K562 (cell line): ENCODE data around the gene ADIPOR2. TPM values are rescaled to one million over a fixed set of nuclear protein-coding genes. Genes with fewer than 3 reads are reported as not detected.

ENCODE experiments used
- ATAC-seq: fragments of 200-7000 bp; cut with Tn5 transposase; 3 replicates; pipeline ENCODE4 v1.9.1; 2020; ENCODE audit warnings: moderate library complexity
- BruUV-seq: library from RNA; stranded (reverse); fragments of 400-500 nt; replicated peaks from 2 replicates; lab custom pipeline; 2021; lab: Mats Ljungman, UMichigan
- CTCF ChIA-PET: fragments of 300-600 bp; formaldehyde crosslinking; extraction: SDS; loops from one replicate; lab custom pipeline; 2021; ENCODE audit warnings: low intra/inter-chr PET ratio; lab: Yijun Ruan, JAX
- POLR2A ChIA-PET: fragments of 300-600, 350-650 bp; sonication (Branson Sonifier 250); formaldehyde crosslinking; extraction: SDS; loops from one replicate; lab custom pipeline; 2021; ENCODE audit warnings: antibody characterized with exemption, inconsistent platforms; lab: Yijun Ruan, JAX
- DNase-seq, 4 experiments: peaks; one replicate each; pipeline versions ENCODE4 v3.0.0 to v3.0.0-alpha.2; 2011 to 2018; ENCODE audit warnings: low spot score in 3 of 4, mixed read lengths in 3 of 4; ENCODE audit errors: extremely low read depth in 1 of 4
- FAIRE-seq: peaks from 2 replicates; lab custom pipeline; 2011; peaks lifted over from hg19 to GRCh38; lab: Jason Lieb, UNC
- H2AFZ ChIP-seq: 2 replicates; pipeline ENCODE4 v1.6.0; 2011; ENCODE audit warnings: low read depth, low read length, control low read depth, inconsistent platforms
- H3K27ac ChIP-seq: fragments of 200-600 bp; 3 replicates; pipeline ENCODE4 v1.8.0; 2011; ENCODE audit warnings: low read depth, mild to moderate bottlenecking, control low read depth, inconsistent platforms, low read length, moderate library complexity, mixed read lengths; ENCODE audit errors: extremely low read depth
- H3K27me3 ChIP-seq, 2 experiments: fragments of 300-600 bp in 1 of 2; 2 replicates in 1 of 2; 3 replicates in 1 of 2; pipeline versions ENCODE4 v1.6.0 to v1.8.0; 2011; ENCODE audit warnings: inconsistent platforms in 2 of 2, low read length in 2 of 2, mild to moderate bottlenecking in 1 of 2, mixed read lengths in 1 of 2, moderate library complexity in 1 of 2; ENCODE audit not compliant: control insufficient read depth in 2 of 2, insufficient read depth in 2 of 2
- H3K36me3 ChIP-seq: fragments of 300-600 bp; 3 replicates; pipeline ENCODE4 v1.8.0; 2011; ENCODE audit warnings: mild to moderate bottlenecking, low read length, inconsistent platforms; ENCODE audit not compliant: control insufficient read depth, insufficient read depth
- H3K4me1 ChIP-seq, 2 experiments: fragments of 200-600 bp in 1 of 2; replicated peaks in 1 of 2; 2 replicates in 1 of 2; 3 replicates in 1 of 2; pipeline versions ENCODE4 v1.5.1 to v1.8.0; 2011; ENCODE audit warnings: inconsistent platforms in 2 of 2, low read length in 2 of 2, mild to moderate bottlenecking in 1 of 2, mixed read lengths in 1 of 2, moderate library complexity in 1 of 2; ENCODE audit not compliant: control insufficient read depth in 2 of 2, insufficient read depth in 2 of 2
- H3K4me2 ChIP-seq: 2 replicates; pipeline ENCODE4 v1.6.1; 2011; ENCODE audit warnings: low read length, control low read depth, inconsistent platforms, mixed read lengths; ENCODE audit not compliant: insufficient read depth
- H3K4me3 ChIP-seq: fragments of 200-600 bp; sonication (generic), shearing (Covaris generic); 2 replicates; pipeline ENCODE4 v1.5.1; 2016; ENCODE audit warnings: control low read depth, inconsistent platforms
- H3K79me2 ChIP-seq: fragments of 200-600 bp; 3 replicates; pipeline ENCODE4 v1.8.0; 2011; ENCODE audit warnings: low read length, inconsistent platforms; ENCODE audit not compliant: control insufficient read depth, insufficient read depth
- H3K9ac ChIP-seq, 2 experiments: 2 replicates each; pipeline versions ENCODE4 v1.6.0 to v1.6.1; 2011; ENCODE audit warnings: low read depth in 2 of 2, low read length in 2 of 2, control low read depth in 1 of 2, inconsistent platforms in 1 of 2, mild to moderate bottlenecking in 1 of 2, mixed read lengths in 1 of 2; ENCODE audit not compliant: insufficient read depth in 1 of 2
- H3K9me1 ChIP-seq: one replicate; pipeline ENCODE4 v1.6.0; 2011; ENCODE audit warnings: inconsistent platforms, mild to moderate bottlenecking, low read length, moderate library complexity; ENCODE audit not compliant: control insufficient read depth, insufficient read depth
- H3K9me3 ChIP-seq: replicated peaks from 2 replicates; pipeline ENCODE4 v1.5.1; 2011; ENCODE audit warnings: low read depth, low read length, inconsistent platforms; ENCODE audit not compliant: control insufficient read depth, insufficient read depth
- H4K20me1 ChIP-seq: replicated peaks from 2 replicates; pipeline ENCODE4 v1.6.1; 2011; ENCODE audit warnings: low read length, inconsistent platforms, mixed read lengths; ENCODE audit not compliant: control insufficient read depth, insufficient read depth
- CBX3 ChIP-seq, 2 experiments: IDR thresholded peaks; 1 replicate in 1 of 2; 2 replicates in 1 of 2; pipeline ENCODE4 v1.6.1; 2012; ENCODE audit warnings: inconsistent platforms in 2 of 2, low read length in 2 of 2, borderline replicate concordance in 1 of 2, control low read depth in 1 of 2
- EHMT2 ChIP-seq: fragments of 450-650 bp; IDR thresholded peaks from 2 replicates; pipeline ENCODE4 v1.6.1; 2018; ENCODE audit warnings: antibody characterized with exemption
- IFI16 ChIP-seq: fragments of 250-450 bp; sonication (Bioruptor Pico); IDR thresholded peaks from 2 replicates; pipeline ENCODE4 v2.1.2; 2022; ENCODE audit warnings: mild to moderate bottlenecking, inconsistent platforms
- KAT8 ChIP-seq: fragments of 450-650 bp; IDR thresholded peaks from 2 replicates; pipeline ENCODE4 v1.6.1; 2016; ENCODE audit warnings: low read depth, mild to moderate bottlenecking
- NR2F6 ChIP-seq: fragments of 450-650 bp; formaldehyde crosslinking; IDR thresholded peaks from 2 replicates; pipeline ENCODE4 v1.4.0; 2020; ENCODE audit warnings: mild to moderate bottlenecking
- RAD21 ChIP-seq, 2 experiments: fragments of 250-450 bp in 1 of 2; fragments of 450-650 bp in 1 of 2; sonication (Bioruptor Pico) in 1 of 2; formaldehyde crosslinking in 1 of 2; IDR thresholded peaks in 1 of 2; conservative IDR thresholded peaks in 1 of 2; 2 replicates each; pipeline versions ENCODE4 v1.4.0 to v1.8.0; 2020 to 2022; ENCODE audit warnings: mild to moderate bottlenecking in 2 of 2, moderate library complexity in 1 of 2
- SMARCA5 ChIP-seq: fragments of 450-650 bp; IDR thresholded peaks from 2 replicates; pipeline ENCODE4 v1.6.1; 2016
- TRIM24 ChIP-seq, 2 experiments: fragments of 450-650 bp; IDR thresholded peaks; 2 replicates each; pipeline ENCODE4 v1.6.1; 2016
- TRIM28 ChIP-seq: fragments of 450-650 bp; IDR thresholded peaks from 2 replicates; pipeline ENCODE4 v1.6.1; 2017
- YY1 ChIP-seq, 3 experiments: IDR thresholded peaks; 2 replicates each; pipeline ENCODE4 v1.6.1; 2011; ENCODE audit warnings: low read length in 2 of 3, mild to moderate bottlenecking in 2 of 3, moderate library complexity in 2 of 3, borderline replicate concordance in 1 of 3, control low read depth in 1 of 3, low read depth in 1 of 3; ENCODE audit not compliant: insufficient read depth in 3 of 3, insufficient replicate concordance in 2 of 3, control insufficient read depth in 1 of 3, insufficient read length in 1 of 3; ENCODE audit errors: extremely low read depth in 1 of 3
- ZEB2 ChIP-seq: fragments of 450-650 bp; IDR thresholded peaks from 2 replicates; pipeline ENCODE4 v1.6.1; 2016
- ZKSCAN3 ChIP-seq: fragments of 250-450 bp; sonication (Bioruptor Pico); IDR thresholded peaks from 2 replicates; pipeline ENCODE4 v1.4.0; 2020
- WGBS: fragments of 100-300 bp; shearing (Covaris generic); methylation state at CpG from one replicate; pipeline ENCODE4 v1.1.6; 2016; ENCODE audit warnings: low coverage, mixed read lengths; ENCODE audit not compliant: insufficient coverage; ENCODE audit errors: missing lambda C conversion rate; 5-methylcytosine and 5-hydroxymethylcytosine counted together
- in situ Hi-C: fragments of 300-500 bp; cut with MboI; formaldehyde crosslinking; loops from 4 replicates; pipeline ENCODE4 v1.15.0; 2018; ENCODE audit warnings: inconsistent platforms, mixed read lengths
- intact Hi-C: fragments of 100-400 bp; cut with micrococcal nuclease; formaldehyde crosslinking; loops from 2 replicates; pipeline ENCODE4 v1.14.2; 2022
- polyA plus RNA-seq, 8 experiments: library from polyadenylated mRNA; depleted of rRNA in 4 of 8; stranded (reverse) in 5 of 8; unstranded in 3 of 8; fragments of >200 nt; fragmentation: Nextera tagmentation in 2 of 8; fragmentation: Illumina TruSeq in 1 of 8; extraction: Ambion mirVana in 2 of 8; extraction: Trizol in 1 of 8; gene quantifications; 2 replicates each; pipeline versions ENCODE4 v1.2.1 to v1.2.3, GENCODE V29; 2011 to 2014; ENCODE audit warnings: inconsistent platforms in 1 of 8, missing spikeins in 1 of 8
- total RNA-seq, 7 experiments: library from RNA; depleted of rRNA in 6 of 7; stranded (reverse); fragments of >200 nt in 6 of 7; fragmentation: Illumina TruSeq in 2 of 7; extraction: Trizol in 2 of 7; gene quantifications; 2 replicates each; pipeline versions ENCODE4 v1.2.1 to v1.2.3, GENCODE V29; 2011 to 2021; ENCODE audit warnings: low replicate concordance in 1 of 7
- TF ChIP-seq, protein P1 (sequence below), 2 experiments: fragments of 450-650 bp in 1 of 2; sonication (generic) in 1 of 2; formaldehyde crosslinking in 1 of 2; IDR thresholded peaks in 1 of 2; conservative IDR thresholded peaks in 1 of 2; 2 replicates each; pipeline versions ENCODE4 v1.6.1 to v1.8.1; 2016 to 2023; ENCODE audit warnings: mild to moderate bottlenecking in 2 of 2, moderate library complexity in 2 of 2, inconsistent platforms in 1 of 2, missing genetic modification reagents in 1 of 2
- TF ChIP-seq, protein P2 (sequence below): fragments of 450-650 bp; IDR thresholded peaks from 2 replicates; pipeline ENCODE4 v1.6.1; 2018; ENCODE audit warnings: mild to moderate bottlenecking, low read depth; ENCODE audit not compliant: partially characterized antibody
- TF ChIP-seq, protein P3 (sequence below): fragments of 450-650 bp; IDR thresholded peaks from 2 replicates; pipeline ENCODE4 v1.6.1; 2016; ENCODE audit warnings: mild to moderate bottlenecking

ADIPOR2 gene
- total and polyA plus RNA-seq, 9 of the 15 experiments (the other 6 are each of a cell fraction or from before 2014, with no cell fraction given), result 10.9 to 63.5 (median 46.0) TPM

DNA sequence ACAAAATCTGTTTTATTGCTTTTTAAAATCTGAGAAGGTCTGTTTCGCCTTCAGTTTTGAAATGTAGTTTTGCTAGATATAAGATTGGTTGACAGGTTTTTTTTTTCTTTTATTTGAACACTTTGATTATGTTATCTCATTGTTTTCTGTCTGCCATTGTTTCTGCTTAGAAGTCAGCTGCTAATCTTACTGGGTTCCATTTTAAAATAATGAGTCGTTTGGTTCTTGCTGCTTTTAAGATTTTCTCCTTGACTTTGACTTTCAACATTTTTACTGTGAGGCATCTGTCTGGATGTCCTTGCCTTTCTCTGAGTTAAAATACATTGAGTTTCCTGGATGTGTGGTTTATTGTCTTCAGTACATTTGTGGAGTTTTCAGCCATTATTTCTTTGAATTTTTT, 56.7 kb downstream of the ADIPOR2 start:
- Histone ChIP-seq H3K27ac (no peak overlapping the region), H3K9me3 (peaks cover 7% of the 10 kb centered on the region), H3K4me2 (no peak overlapping the region), H3K27me3 (no peaks in the 10 kb centered on the region), H2AFZ (no peak overlapping the region), H3K9me1 (no peaks in the 10 kb centered on the region), H3K79me2 (peaks cover 89% of the 10 kb centered on the region), H3K4me1 (no peaks in the 10 kb centered on the region; a peak in 1 of 5 replicates), H3K4me3 (no peak overlapping the region), H3K9ac (no peak overlapping the region), H4K20me1 (no peaks in the 10 kb centered on the region), H3K36me3 (peaks cover 4% of the 10 kb centered on the region; the same call in 1 of the 3 replicates)
- FAIRE-seq, result no peak
- no TSS peak for BruUV-seq
- in situ Hi-C loops (no loop called here), intact Hi-C loops (no loop called here)
- 86% methylated on average over 2 of the region's 2 CpGs for WGBS
- POLR2A ChIA-PET, result interaction anchor here (0.7 kb wide), 1 partner anchor 16 kb away, joined by 3 read pairs; no protein-coding TSS in a partner anchor
- CTCF ChIA-PET, result no interaction called here
- no peak for DNase-seq
- no peak for ATAC-seq
- TF ChIP-seq, protein P1, sequence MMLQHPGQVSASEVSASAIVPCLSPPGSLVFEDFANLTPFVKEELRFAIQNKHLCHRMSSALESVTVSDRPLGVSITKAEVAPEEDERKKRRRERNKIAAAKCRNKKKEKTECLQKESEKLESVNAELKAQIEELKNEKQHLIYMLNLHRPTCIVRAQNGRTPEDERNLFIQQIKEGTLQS (IDR thresholded peaks at IDR 0.05), result peak; percentile 31; the same call in 1 of the 2 replicates
- TF ChIP-seq, protein P1 (CRISPR knock-in tag; conservative IDR thresholded peaks at IDR 0.05), result no peak
- TF ChIP-seq IFI16 (CRISPR knock-in tag) (no peak), ZEB2 (0 out of 2 replicates have a peak, but pooled peaks have one; percentile 30), EHMT2 (peak; percentile 52; the same call in 1 of the 2 replicates), ZKSCAN3 (CRISPR knock-in tag) (no peak), NR2F6 (CRISPR knock-in tag) (no peak), TRIM24 (IDR thresholded peaks at IDR 0.05) (peak; percentile 83 to 89), RAD21 (CRISPR knock-in tag; conservative IDR thresholded peaks at IDR 0.05 in 1 of 2, IDR thresholded peaks at IDR 0.05 in 1 of 2) (no peak), YY1 (IDR thresholded peaks at IDR 0.05; ENCODE audit: borderline replicate concordance in 1 of 3, control insufficient read depth in 1 of 3, extremely low read depth in 1 of 3, insufficient read depth in 3 of 3, insufficient read length in 1 of 3, insufficient replicate concordance in 2 of 3, low read depth in 1 of 3, low read length in 2 of 3) (peak in 1 of 3 experiments; percentile 59), SMARCA5 (peak; percentile 53; the same call in 1 of the 2 replicates), CBX3 (IDR thresholded peaks at IDR 0.05; ENCODE audit: borderline replicate concordance in 1 of 2, low read length in 2 of 2) (peak in 1 of 2 experiments; percentile 99; a peak in 2 of 3 replicates), KAT8 (0 out of 2 replicates have a peak, but pooled peaks have one; percentile 27), TRIM28 (peak; percentile 97)
- TF ChIP-seq, protein P2, sequence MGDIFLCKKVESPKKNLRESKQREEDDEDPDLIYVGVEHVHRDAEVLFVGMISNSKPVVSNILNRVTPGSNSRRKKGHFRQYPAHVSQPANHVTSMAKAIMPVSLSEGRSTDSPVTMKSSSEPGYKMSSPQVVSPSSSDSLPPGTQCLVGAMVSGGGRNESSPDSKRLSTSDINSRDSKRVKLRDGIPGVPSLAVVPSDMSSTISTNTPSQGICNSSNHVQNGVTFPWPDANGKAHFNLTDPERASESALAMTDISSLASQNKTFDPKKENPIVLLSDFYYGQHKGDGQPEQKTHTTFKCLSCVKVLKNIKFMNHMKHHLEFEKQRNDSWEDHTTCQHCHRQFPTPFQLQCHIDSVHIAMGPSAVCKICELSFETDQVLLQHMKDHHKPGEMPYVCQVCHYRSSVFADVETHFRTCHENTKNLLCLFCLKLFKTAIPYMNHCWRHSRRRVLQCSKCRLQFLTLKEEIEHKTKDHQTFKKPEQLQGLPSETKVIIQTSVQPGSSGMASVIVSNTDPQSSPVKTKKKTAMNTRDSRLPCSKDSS, result peak; percentile 80
- TF ChIP-seq, protein P3, sequence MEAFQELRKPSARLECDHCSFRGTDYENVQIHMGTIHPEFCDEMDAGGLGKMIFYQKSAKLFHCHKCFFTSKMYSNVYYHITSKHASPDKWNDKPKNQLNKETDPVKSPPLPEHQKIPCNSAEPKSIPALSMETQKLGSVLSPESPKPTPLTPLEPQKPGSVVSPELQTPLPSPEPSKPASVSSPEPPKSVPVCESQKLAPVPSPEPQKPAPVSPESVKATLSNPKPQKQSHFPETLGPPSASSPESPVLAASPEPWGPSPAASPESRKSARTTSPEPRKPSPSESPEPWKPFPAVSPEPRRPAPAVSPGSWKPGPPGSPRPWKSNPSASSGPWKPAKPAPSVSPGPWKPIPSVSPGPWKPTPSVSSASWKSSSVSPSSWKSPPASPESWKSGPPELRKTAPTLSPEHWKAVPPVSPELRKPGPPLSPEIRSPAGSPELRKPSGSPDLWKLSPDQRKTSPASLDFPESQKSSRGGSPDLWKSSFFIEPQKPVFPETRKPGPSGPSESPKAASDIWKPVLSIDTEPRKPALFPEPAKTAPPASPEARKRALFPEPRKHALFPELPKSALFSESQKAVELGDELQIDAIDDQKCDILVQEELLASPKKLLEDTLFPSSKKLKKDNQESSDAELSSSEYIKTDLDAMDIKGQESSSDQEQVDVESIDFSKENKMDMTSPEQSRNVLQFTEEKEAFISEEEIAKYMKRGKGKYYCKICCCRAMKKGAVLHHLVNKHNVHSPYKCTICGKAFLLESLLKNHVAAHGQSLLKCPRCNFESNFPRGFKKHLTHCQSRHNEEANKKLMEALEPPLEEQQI, result peak; percentile 73
